GM18517 (cell line): ENCODE data around the gene TATDN3.
"Not testable (repeated sequence)": the region's sequence is repeated elsewhere in the genome, so short reads cannot be mapped to it uniquely, and the experiment has no call there.

Experiments used
- ATAC-seq: cut with Tn5 transposase; IDR thresholded peaks from one replicate; pipeline ENCODE4 v1.9.1; 2021; ENCODE audit warnings: mild to moderate bottlenecking, moderate library complexity; ENCODE audit not compliant: unreplicated experiment

Gene TATDN3

GRCh38 chr1:212827171-212827776, 35.6 kb downstream of the TATDN3 start:
- no peak for ATAC-seq

DNA sequence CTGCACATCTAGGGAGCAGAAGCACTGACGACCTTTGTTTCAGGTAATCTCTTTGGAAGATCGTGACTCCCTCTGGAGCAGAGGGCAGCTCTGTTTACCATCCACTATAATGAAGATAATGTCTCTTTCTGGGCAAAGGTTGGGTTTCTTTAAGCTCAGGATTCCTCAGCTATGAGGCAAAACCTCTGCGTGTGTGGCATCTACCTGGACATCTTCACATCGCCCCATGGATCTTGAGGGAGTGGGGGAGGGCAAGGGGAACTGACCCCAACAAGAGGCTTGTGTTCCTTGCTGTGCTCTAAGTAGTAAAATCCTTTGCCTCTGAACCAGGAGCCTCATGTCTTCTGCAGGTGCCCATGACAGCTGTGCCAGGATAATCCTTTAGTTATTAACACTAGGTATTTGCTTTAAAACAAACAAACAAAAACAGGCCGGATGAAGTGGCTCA, 36.2 kb downstream of the TATDN3 start:
- no peak for ATAC-seq

- ATAC-seq: no peak
These were observed 36.7 kb downstream of the TATDN3 start for GRCh38 chr1:212828395-212828794.

DNA sequence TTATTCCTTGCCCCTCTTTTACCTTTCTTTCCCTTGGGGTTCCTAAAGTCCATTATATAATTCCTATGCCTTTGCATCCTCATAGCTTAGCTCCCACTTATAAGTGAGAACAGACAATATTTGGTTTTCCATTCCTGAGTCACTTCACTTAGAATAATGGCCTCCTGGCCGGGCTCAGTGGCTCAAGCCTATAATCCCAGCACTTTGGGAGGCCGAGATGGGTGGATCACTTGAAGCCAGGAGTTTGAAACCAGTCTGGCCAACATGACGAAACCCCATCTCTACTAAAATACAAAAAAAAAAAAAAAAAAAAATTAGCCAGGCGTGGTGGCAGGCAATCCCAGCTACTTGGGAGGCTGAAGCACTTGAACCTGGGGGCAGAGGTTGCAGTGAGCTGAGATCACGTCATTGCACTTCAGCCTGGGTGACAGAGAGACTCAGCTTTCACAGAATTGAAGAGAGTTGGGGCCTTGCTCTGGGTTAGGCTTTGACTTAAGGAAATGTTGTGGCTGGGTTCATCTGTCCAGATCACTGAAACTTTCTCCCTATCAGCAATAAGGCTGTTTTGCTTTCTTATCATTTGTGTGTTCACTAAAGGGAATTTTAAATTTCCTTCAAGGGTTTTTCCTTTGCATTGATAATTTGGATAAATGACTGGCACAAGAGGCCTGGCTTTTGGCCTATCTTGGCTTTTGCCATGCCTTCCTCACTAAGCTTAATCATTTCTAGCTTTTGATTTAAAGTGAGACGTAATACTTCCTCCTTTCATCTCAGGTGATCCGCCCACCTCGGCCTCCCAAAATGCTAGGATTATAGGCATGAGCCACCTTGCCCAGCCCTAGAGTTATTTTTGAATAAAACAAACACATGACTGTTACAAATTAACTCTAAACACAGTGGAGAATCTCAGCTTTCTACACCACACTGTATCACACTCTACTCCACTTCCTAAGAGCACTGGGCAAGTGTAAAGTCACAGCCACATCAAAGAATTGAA, 41.8 kb downstream of the TATDN3 start:
- peak; percentile 69 for ATAC-seq

- no peak for ATAC-seq
These were observed 46.5 kb downstream of the TATDN3 start for GRCh38 chr1:212838145-212838544.

- ATAC-seq: not testable (repeated sequence)
These were observed 52.8 kb downstream of the TATDN3 start for GRCh38 chr1:212844521-212844920.

- ATAC-seq: no peak
These were observed 55.9 kb downstream of the TATDN3 start, which contains the start of gene SPATA45 for GRCh38 chr1:212847549-212847948. SPATA45 (minus strand) TSS chr1:212847649; CDS start chr1:212836149, 11,500 bp downstream.

GRCh38 chr1:212852105-212852688, 60.5 kb downstream of the TATDN3 start:
- no peak for ATAC-seq

GRCh38 chr1:212853658-212854057, 62.0 kb downstream of the TATDN3 start:
- ATAC-seq: no peak

DNA sequence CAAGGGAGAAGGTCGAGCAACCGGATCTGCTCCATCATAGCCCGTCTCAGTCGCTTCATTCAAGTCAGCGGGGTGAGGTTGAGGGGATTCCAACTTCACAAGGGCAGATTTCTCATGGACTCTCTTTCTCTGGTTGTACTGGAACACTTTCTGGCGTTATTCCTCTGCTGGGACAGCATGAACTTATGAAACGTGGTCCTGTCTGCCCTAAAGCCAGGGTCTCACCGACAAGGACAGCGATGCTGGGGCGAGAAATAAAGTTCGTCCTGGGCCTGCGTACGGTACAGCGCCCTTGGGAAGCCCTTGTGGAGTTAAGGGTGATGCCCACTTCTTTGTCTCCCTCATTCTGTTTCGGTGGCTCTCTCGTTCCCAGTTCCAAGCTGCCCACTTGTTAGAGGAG, 65.1 kb downstream of the TATDN3 start:
- no peak for ATAC-seq

DNA sequence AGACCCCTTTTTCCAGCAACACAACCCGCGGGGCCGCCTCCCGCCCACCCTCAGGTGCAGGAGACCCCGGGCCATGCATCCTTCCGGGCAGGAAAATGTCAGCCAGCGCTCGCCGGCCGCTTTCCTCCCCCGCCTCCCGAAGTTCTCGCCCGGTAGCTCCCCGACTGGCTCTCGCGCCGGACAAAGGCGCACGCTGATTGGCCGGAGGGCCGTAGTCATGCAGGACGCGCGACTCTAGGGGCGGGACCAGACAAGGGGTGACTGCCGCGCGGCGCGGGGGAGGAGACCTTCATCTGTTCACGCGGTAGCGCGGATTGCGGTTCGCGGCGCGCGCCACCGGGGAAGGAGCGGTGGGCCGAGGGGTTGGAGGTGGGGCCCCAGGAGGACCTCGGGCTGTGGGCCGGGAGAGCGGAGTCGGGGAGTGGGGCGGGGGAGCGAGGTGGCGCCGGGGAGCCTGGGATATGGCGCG, 66.3 kb downstream of the TATDN3 start, which contains the start of gene FLVCR1:
Gene FLVCR1 (plus strand): TSS at position 284 of the 469 bp plus-strand sequence. CDS start 178 bp downstream, at position 462.
- peak; percentile 78 for ATAC-seq

DNA sequence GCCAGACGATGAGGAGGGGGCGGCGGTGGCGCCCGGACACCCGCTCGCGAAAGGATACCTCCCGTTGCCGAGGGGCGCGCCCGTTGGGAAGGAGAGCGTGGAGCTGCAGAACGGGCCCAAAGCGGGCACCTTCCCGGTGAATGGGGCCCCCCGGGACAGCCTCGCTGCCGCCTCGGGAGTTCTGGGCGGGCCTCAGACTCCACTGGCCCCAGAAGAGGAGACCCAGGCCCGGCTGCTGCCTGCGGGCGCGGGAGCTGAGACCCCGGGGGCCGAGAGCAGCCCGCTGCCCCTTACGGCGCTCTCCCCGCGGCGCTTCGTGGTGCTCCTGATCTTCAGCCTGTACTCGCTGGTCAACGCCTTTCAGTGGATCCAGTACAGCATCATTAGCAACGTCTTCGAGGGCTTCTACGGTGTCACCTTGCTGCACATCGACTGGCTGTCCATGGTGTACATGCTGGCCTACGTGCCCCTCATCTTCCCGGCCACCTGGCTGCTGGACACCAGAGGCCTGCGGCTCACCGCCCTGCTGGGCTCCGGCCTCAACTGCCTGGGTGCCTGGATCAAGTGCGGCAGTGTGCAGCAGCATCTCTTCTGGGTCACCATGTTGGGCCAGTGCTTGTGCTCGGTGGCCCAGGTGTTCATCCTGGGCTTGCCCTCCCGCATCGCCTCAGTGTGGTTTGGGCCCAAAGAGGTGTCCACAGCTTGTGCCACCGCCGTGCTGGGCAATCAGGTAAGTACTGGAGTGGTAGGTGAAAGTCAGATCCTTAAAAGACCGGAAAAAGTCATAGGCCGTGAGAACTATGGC, 67.0 kb downstream of the TATDN3 start:
- ATAC-seq: peak; percentile 18

DNA sequence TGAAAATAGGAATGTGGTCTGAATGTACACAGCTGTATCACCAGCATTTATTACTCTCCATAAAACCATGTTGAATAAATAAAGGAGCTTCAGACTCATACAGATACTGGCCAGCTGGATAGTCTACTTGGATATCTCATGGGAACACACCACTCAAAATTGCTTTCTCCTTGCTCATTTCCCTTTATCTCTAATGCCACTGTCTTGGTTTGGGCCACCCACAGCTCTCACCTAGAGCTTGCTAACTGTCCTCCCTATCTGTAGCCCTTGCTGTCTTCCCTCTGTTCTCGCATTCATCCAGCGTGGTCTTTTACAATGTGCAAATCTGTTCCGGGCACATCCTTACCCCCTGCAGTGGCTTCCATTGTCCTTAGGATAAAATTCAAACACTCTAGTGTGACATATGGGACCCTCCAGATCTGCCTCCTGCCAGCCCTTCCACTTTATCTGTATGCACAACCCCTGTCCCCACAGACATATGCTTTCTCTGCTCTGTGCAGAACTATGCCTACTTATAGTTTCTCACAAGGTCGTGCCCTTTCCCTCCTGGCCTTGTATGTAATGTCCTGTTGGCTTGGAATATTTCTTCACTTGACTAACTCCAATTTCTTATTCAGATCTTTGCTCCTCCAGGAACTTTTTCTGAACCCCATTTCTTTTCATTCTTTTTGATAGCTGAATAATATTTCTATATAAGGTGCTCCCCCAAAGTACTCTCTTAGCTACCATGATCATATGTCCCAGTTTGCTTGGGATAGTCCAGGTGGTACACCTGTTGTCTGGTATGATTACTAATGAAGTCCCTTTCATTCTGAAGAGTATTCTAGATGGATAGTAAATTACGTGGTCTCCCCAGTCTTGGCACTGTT, 69.3 kb downstream of the TATDN3 start:
- ATAC-seq: no peak

GRCh38 chr1:212862111-212862690, 70.5 kb downstream of the TATDN3 start:
- ATAC-seq: no peak

DNA sequence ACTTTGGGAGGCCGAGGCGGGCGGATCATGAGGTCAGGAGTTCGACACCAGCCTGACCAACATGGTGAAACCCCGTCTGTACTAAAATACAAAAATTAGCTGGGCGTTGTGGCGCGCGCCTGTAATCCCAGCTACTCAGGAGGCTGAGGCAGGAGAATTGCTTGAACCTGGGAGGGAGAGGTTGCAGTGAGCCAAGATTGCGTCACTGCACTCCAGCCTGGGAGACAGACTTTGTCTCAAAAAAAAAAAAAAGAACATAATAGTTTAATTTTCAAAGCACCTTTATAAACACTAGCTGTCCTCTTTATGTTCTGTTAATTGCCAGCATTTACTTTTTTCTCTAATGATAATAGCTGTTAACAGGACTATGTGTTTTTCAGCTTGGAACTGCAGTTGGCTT, 71.7 kb downstream of the TATDN3 start:
- ATAC-seq: not testable (repeated sequence)

DNA sequence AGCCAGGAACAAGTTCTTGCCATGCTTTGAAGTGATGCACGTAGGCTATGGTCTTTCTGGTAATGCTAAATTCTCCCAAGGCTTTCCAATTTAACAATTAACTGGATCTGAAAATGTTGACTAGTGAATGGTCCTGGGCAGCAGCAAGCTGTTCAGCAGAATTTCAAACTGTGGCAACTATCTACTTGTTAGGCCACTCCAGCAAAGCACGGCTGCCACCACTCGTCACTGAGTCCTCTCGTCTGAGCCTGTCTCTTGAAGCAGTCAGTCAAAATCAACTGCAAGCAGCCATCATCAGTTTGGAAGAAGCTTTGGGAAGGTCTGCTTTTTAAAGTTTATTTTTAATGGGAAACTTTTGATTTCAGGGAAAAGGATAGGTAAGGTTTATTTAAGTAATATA, 72.5 kb downstream of the TATDN3 start:
- no peak for ATAC-seq
